Measurements from ENCODE around the gene STXBP5.

- no peak for TF ChIP-seq CTCF (IDR thresholded peaks at IDR 0.05)
- TF ChIP-seq EP300 (IDR thresholded peaks at IDR 0.05): no peak
- TF ChIP-seq POLR2A (IDR thresholded peaks at IDR 0.05): no peak
These were observed 42.8 kb downstream of the STXBP5 start for GRCh38 chr6:147246853-147247635.
